GM18520 (cell line): Measurements from ENCODE around the gene FHDC1.
"Not testable (repeated sequence)": the region's sequence is repeated elsewhere in the genome, so short reads cannot be mapped to it uniquely, and the experiment has no call there.

Experiments used
- ATAC-seq: cut with Tn5 transposase; IDR thresholded peaks from one replicate; pipeline ENCODE4 v1.9.1; 2021; ENCODE audit not compliant: unreplicated experiment

Gene FHDC1

GRCh38 chr4:152935631-152936445, at the start of gene FHDC1:
FHDC1 (plus strand) TSS chr4:152936323; CDS start chr4:152943058, 6,735 bp downstream.
- ATAC-seq: no peak

GRCh38 chr4:152887981-152888380, 48.1 kb upstream of the FHDC1 start:
- ATAC-seq: no peak

GRCh38 chr4:152892974-152893373, 43.1 kb upstream of the FHDC1 start:
- no peak for ATAC-seq

GRCh38 chr4:152894673-152895072, 41.5 kb upstream of the FHDC1 start:
- no peak for ATAC-seq

- no peak for ATAC-seq
These were observed 39.3 kb upstream of the FHDC1 start for GRCh38 chr4:152896811-152897210.

- ATAC-seq: not testable (repeated sequence)
These were observed 38.0 kb upstream of the FHDC1 start for GRCh38 chr4:152898133-152898532.

- no peak for ATAC-seq
These were observed 37.5 kb upstream of the FHDC1 start for GRCh38 chr4:152898606-152899005.

- ATAC-seq: no peak
These were observed 35.7 kb upstream of the FHDC1 start for GRCh38 chr4:152900395-152900794.

- ATAC-seq: no peak
These were observed 34.9 kb upstream of the FHDC1 start for GRCh38 chr4:152901205-152901604.

- ATAC-seq: no peak
These were observed 32.5 kb upstream of the FHDC1 start for GRCh38 chr4:152903658-152904057.

GRCh38 chr4:152909901-152910300, 26.2 kb upstream of the FHDC1 start:
- no peak for ATAC-seq

GRCh38 chr4:152910521-152910920, 25.6 kb upstream of the FHDC1 start:
- ATAC-seq: no peak

- no peak for ATAC-seq
These were observed 18.4 kb upstream of the FHDC1 start for GRCh38 chr4:152917543-152918395.

GRCh38 chr4:152919826-152920225, 16.3 kb upstream of the FHDC1 start:
- ATAC-seq: no peak

GRCh38 chr4:152920768-152921167, 15.4 kb upstream of the FHDC1 start:
- ATAC-seq: no peak

- ATAC-seq: no peak
These were observed 14.8 kb upstream of the FHDC1 start for GRCh38 chr4:152921284-152921683.

GRCh38 chr4:152925851-152926250, 10.3 kb upstream of the FHDC1 start:
- ATAC-seq: no peak

- no peak for ATAC-seq
These were observed 9.2 kb upstream of the FHDC1 start for GRCh38 chr4:152926959-152927358.

GRCh38 chr4:152927737-152928136, 8.4 kb upstream of the FHDC1 start:
- ATAC-seq: no peak

- ATAC-seq: no peak
These were observed 7.8 kb upstream of the FHDC1 start for GRCh38 chr4:152928286-152928685.

- ATAC-seq: no peak
These were observed 6.2 kb upstream of the FHDC1 start for GRCh38 chr4:152929888-152930287.

GRCh38 chr4:152935143-152935542, 980 bp upstream of the FHDC1 start:
- no peak for ATAC-seq
